CD14-positive monocyte (primary cell): ENCODE measurements around the gene P3H3. TPM values are rescaled to one million over a fixed set of nuclear protein-coding genes. Genes with fewer than 3 reads are reported as not detected.

Source experiments
- DNase-seq, 3 donors: peaks; one replicate each; pipeline ENCODE4 v3.0.0-alpha.2; 2011 to 2022
- H2AFZ ChIP-seq: 2 replicates; pipeline ENCODE4 v1.6.0; 2012; ENCODE audit warnings: mild to moderate bottlenecking, low read depth, low read length, inconsistent platforms; ENCODE audit not compliant: insufficient read depth, poor library complexity, severe bottlenecking
- H3K27ac ChIP-seq, 2 donors: 1 replicate in 1 of 2; 2 replicates in 1 of 2; pipeline ENCODE4 v1.5.1; 2012 to 2013; ENCODE audit warnings: low read length in 2 of 2, control low read depth in 1 of 2, inconsistent platforms in 1 of 2, low read depth in 1 of 2, mild to moderate bottlenecking in 1 of 2
- H3K27me3 ChIP-seq, 2 donors: one replicate each; pipeline versions ENCODE4 v1.6.0 to v1.6.1; 2011 to 2013; ENCODE audit warnings: low read length in 2 of 2; ENCODE audit not compliant: control insufficient read depth in 2 of 2, insufficient read depth in 2 of 2
- H3K36me3 ChIP-seq, 2 donors: replicated peaks in 1 of 2; 1 replicate in 1 of 2; 2 replicates in 1 of 2; pipeline versions ENCODE4 v1.5.1 to v1.6.1; 2012 to 2013; ENCODE audit warnings: low read length in 2 of 2, control low read depth in 1 of 2, inconsistent platforms in 1 of 2, mild to moderate bottlenecking in 1 of 2; ENCODE audit not compliant: insufficient read depth in 2 of 2, control insufficient read depth in 1 of 2
- H3K4me1 ChIP-seq, 2 donors: 1 replicate in 1 of 2; 2 replicates in 1 of 2; pipeline versions ENCODE4 v1.5.1 to v1.6.1; 2012 to 2013; ENCODE audit warnings: low read length in 2 of 2, control low read depth in 1 of 2, inconsistent platforms in 1 of 2, mild to moderate bottlenecking in 1 of 2, moderate library complexity in 1 of 2; ENCODE audit not compliant: insufficient read depth in 2 of 2, control insufficient read depth in 1 of 2
- H3K4me2 ChIP-seq: replicated peaks from 2 replicates; pipeline ENCODE3; 2012; ENCODE audit warnings: low read length, moderate library complexity, mild to moderate bottlenecking; ENCODE audit not compliant: poor library complexity, severe bottlenecking; ENCODE audit errors: extremely low read depth
- H3K4me3 ChIP-seq, 3 experiments: fragments of 200-600 bp in 1 of 3; sonication (generic) in 1 of 3; replicated peaks in 1 of 3; 1 replicate in 2 of 3; 2 replicates in 1 of 3; pipeline ENCODE4 v1.5.1; 2011 to 2013; ENCODE audit warnings: low read length in 3 of 3, mild to moderate bottlenecking in 3 of 3, control low read depth in 2 of 3, low read depth in 2 of 3, inconsistent platforms in 1 of 3, moderate library complexity in 1 of 3
- H3K79me2 ChIP-seq: 2 replicates; pipeline ENCODE4 v1.6.0; 2012; ENCODE audit warnings: mild to moderate bottlenecking, control low read depth, inconsistent platforms, low read length, moderate library complexity; ENCODE audit not compliant: insufficient read depth
- H3K9ac ChIP-seq: 2 replicates; pipeline ENCODE4 v1.6.0; 2017; ENCODE audit warnings: low read length, mild to moderate bottlenecking; ENCODE audit not compliant: insufficient read depth, poor library complexity, severe bottlenecking
- H3K9me3 ChIP-seq, 2 donors: replicated peaks in 1 of 2; 1 replicate in 1 of 2; 2 replicates in 1 of 2; pipeline versions ENCODE4 v1.5.1 to v1.6.1; 2012 to 2013; ENCODE audit warnings: low read length in 2 of 2, control low read depth in 1 of 2; ENCODE audit not compliant: control insufficient read depth in 1 of 2, insufficient read depth in 1 of 2
- H4K20me1 ChIP-seq: 2 replicates; pipeline ENCODE4 v1.6.0; 2012; ENCODE audit warnings: mild to moderate bottlenecking, low read length, control low read depth, moderate library complexity; ENCODE audit not compliant: insufficient read depth
- H3K27ac Mint-ChIP-seq, 7 donors: one replicate each; pipeline ENCODE4 v1.8.0; 2020; ENCODE audit warnings: mild to moderate bottlenecking in 7 of 7, mixed read lengths in 7 of 7, moderate library complexity in 6 of 7, inconsistent platforms in 2 of 7
- H3K27me3 Mint-ChIP-seq, 3 donors: one replicate each; pipeline ENCODE4 v1.8.0; 2021 to 2022; ENCODE audit warnings: low read depth in 3 of 3, mild to moderate bottlenecking in 3 of 3, mixed read lengths in 3 of 3, moderate library complexity in 3 of 3, inconsistent platforms in 1 of 3
- H3K36me3 Mint-ChIP-seq, 2 donors: one replicate each; pipeline ENCODE4 v1.8.0; 2020; ENCODE audit warnings: mixed read lengths in 2 of 2, inconsistent platforms in 1 of 2, mild to moderate bottlenecking in 1 of 2
- H3K4me1 Mint-ChIP-seq: one replicate; pipeline ENCODE4 v1.8.0; 2020; ENCODE audit warnings: mild to moderate bottlenecking, mixed read lengths
- H3K4me3 Mint-ChIP-seq, 2 donors: one replicate each; pipeline ENCODE4 v1.8.0; 2020; ENCODE audit warnings: mild to moderate bottlenecking in 2 of 2, mixed read lengths in 2 of 2, moderate library complexity in 1 of 2
- H3K9me3 Mint-ChIP-seq, 7 donors: one replicate each; pipeline ENCODE4 v1.8.0; 2020 to 2022; ENCODE audit warnings: mixed read lengths in 7 of 7, mild to moderate bottlenecking in 6 of 7, moderate library complexity in 6 of 7, inconsistent platforms in 2 of 7
- WGBS: methylation state at CpG from one replicate; pipeline ENCODE4 v1.1.5; 2013; ENCODE audit warnings: missing lambda C conversion rate; ENCODE audit not compliant: insufficient coverage; 5-methylcytosine and 5-hydroxymethylcytosine counted together
- intact Hi-C, 2 donors: fragments of 100-400 bp; cut with micrococcal nuclease; formaldehyde crosslinking; loops; one replicate each; pipeline versions ENCODE4 v1.15.0 to v1.15.1; 2023
- polyA plus RNA-seq, 3 donors: library from polyadenylated mRNA; depleted of rRNA in 1 of 3; unstranded in 2 of 3; stranded (reverse) in 1 of 3; fragments of 300-500 nt in 2 of 3; fragments of >200 nt in 1 of 3; fragmentation: Illumina TruSeq in 2 of 3; gene quantifications; 1 replicate in 2 of 3; 2 replicates in 1 of 3; pipeline ENCODE4 v1.2.3, GENCODE V29; 2012 to 2021
- TF ChIP-seq, protein P1 (sequence below): fragments of 200-600 bp; IDR thresholded peaks from one replicate; pipeline ENCODE4 v1.8.0; 2022; ENCODE audit warnings: antibody characterized with exemption, mild to moderate bottlenecking

P3H3 gene
- polyA plus RNA-seq, 3 donors = 0.56 TPM; not detected in 2

DNA sequence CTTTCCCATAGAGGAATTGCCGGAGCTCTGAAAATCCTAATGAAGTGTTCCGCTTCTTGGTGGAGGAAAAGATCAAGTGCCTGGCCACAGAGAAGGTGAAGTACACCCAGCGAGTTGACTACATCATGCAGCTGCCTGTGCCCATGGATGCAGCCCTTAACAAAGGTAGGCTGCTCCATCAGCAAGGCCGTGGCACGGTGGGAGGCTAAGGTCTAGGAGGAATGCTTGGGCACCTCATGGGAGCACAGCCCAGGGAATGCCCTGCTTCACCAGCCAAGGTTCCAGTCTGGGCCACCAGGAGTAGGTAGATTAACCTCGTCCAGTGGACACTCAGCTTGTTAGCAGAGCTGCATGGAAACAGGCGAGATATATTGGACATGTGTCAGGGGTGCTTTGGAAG lies 32.7 kb downstream of the P3H3 start:
- Mint-ChIP-seq H3K27me3 (peaks cover 0 to 5% (median 0%) of the 10 kb centered on the region in 3 donors), H3K36me3 (peaks cover 91 to 99% of the 10 kb centered on the region in 2 donors), H3K4me3 (no peak overlapping the region), H3K27ac (no peak overlapping the region), H3K9me3 (peaks cover 0 to 1% (median 0%) of the 10 kb centered on the region in 7 donors), H3K4me1 (no peaks in the 10 kb centered on the region)
- H3K36me3 ChIP-seq = peaks cover 92 to 100% of the 10 kb centered on the region in 2 donors
- H3K4me2 ChIP-seq = no peak overlapping the region
- intact Hi-C loops = no loop called here
- no peaks in the 10 kb centered on the region for H3K79me2 ChIP-seq
- no peak overlapping the region for H3K27ac ChIP-seq
- no peak overlapping the region for H3K9ac ChIP-seq
- TF ChIP-seq, protein P1, sequence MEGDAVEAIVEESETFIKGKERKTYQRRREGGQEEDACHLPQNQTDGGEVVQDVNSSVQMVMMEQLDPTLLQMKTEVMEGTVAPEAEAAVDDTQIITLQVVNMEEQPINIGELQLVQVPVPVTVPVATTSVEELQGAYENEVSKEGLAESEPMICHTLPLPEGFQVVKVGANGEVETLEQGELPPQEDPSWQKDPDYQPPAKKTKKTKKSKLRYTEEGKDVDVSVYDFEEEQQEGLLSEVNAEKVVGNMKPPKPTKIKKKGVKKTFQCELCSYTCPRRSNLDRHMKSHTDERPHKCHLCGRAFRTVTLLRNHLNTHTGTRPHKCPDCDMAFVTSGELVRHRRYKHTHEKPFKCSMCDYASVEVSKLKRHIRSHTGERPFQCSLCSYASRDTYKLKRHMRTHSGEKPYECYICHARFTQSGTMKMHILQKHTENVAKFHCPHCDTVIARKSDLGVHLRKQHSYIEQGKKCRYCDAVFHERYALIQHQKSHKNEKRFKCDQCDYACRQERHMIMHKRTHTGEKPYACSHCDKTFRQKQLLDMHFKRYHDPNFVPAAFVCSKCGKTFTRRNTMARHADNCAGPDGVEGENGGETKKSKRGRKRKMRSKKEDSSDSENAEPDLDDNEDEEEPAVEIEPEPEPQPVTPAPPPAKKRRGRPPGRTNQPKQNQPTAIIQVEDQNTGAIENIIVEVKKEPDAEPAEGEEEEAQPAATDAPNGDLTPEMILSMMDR = no peak
- no peak for DNase-seq
- WGBS = 100% methylated on average over 6 of the region's 7 CpGs
- H3K27me3 ChIP-seq = no peaks in the 10 kb centered on the region
- no peak overlapping the region for H3K4me3 ChIP-seq
- no peaks in the 10 kb centered on the region for H3K9me3 ChIP-seq
- H3K4me1 ChIP-seq = no peaks in the 10 kb centered on the region
- H2AFZ ChIP-seq = no peak overlapping the region
- H4K20me1 ChIP-seq = no peaks in the 10 kb centered on the region

DNA sequence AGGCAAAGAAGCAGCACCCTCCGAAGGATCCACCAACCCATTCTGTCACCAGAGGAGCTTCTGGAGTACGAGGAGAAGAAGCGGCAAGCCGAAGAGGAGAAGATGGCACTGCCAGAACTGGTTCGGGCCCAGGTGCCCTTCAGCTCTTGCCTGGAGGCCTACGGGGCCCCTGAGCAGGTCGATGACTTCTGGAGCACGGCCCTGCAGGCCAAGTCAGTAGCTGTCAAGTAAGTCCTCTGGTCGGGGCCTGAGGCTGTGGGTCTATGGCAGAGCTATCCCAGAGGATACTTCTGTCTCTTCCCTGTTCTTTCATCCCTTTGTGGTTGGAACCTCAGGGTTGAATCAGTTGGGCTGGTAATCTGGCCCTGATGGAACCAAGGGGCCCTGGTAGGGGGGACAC lies 33.2 kb downstream of the P3H3 start:
- Histone ChIP-seq H3K27me3 (no peaks in the 10 kb centered on the region), H3K9me3 (no peaks in the 10 kb centered on the region), H3K9ac (no peak overlapping the region), H3K4me2 (no peak overlapping the region), H4K20me1 (no peaks in the 10 kb centered on the region), H3K79me2 (no peaks in the 10 kb centered on the region), H3K36me3 (peaks cover 89 to 98% of the 10 kb centered on the region in 2 donors), H3K4me3 (no peak overlapping the region), H3K4me1 (peaks cover under 1 to 2% of the 10 kb centered on the region in 2 donors), H3K27ac (no peak overlapping the region), H2AFZ (no peak overlapping the region)
- Mint-ChIP-seq H3K4me1 (peaks cover under 1% of the 10 kb centered on the region), H3K36me3 (peaks cover 87 to 98% of the 10 kb centered on the region in 2 donors), H3K27ac (peak overlapping the region in 1 of 7 donors; percentile 1), H3K9me3 (peaks cover 0 to under 1% (median 0%) of the 10 kb centered on the region in 7 donors), H3K4me3 (no peak overlapping the region), H3K27me3 (peaks cover 0 to 5% (median 0%) of the 10 kb centered on the region in 3 donors)
- intact Hi-C loops = no loop called here
- TF ChIP-seq, protein P1 = no peak
- WGBS = 100% methylated on average over 9 of the region's 9 CpGs
- DNase-seq = no peak
